Thyroid gland (tissue), 4 donors: Measurements from ENCODE around the gene APEX1. TPM values are rescaled to one million over a fixed set of nuclear protein-coding genes. Genes with fewer than 3 reads are reported as not detected.
A peak's percentile ranks its signal among the peaks of the same experiment; 100 is the strongest.
"Not testable (repeated sequence)": the region's sequence is repeated elsewhere in the genome, so short reads cannot be mapped to it uniquely, and the experiment has no call there.

ENCODE experiments used
- DNase-seq, 2 donors: peaks; one replicate each; pipeline ENCODE4 v3.0.0-alpha.2; 2019
- H3K27ac ChIP-seq, 3 donors: fragments of 200-600 bp; sonication (generic); 1 replicate in 2 of 3; 2 replicates in 1 of 3; pipeline ENCODE4 v1.5.1; 2016 to 2019; ENCODE audit warnings: mild to moderate bottlenecking in 1 of 3, moderate library complexity in 1 of 3
- H3K27me3 ChIP-seq: fragments of 200-600 bp; sonication (generic); one replicate; pipeline ENCODE4 v1.5.1; 2019
- H3K36me3 ChIP-seq, 2 donors: fragments of 200-600 bp; sonication (generic); one replicate each; pipeline ENCODE4 v1.5.1; 2016 to 2019
- H3K4me1 ChIP-seq, 2 donors: fragments of 200-600 bp; sonication (generic); one replicate each; pipeline ENCODE4 v1.5.1; 2017 to 2019
- H3K4me3 ChIP-seq, 3 donors: fragments of 200-600 bp; sonication (generic); replicated peaks in 1 of 3; 1 replicate in 2 of 3; 2 replicates in 1 of 3; pipeline ENCODE4 v1.5.1; 2016; ENCODE audit warnings: mild to moderate bottlenecking in 1 of 3
- H3K9me3 ChIP-seq: fragments of 200-600 bp; sonication (generic); one replicate; pipeline ENCODE4 v1.5.1; 2017
- CTCF ChIP-seq, 6 experiments: fragments of 200-600 bp in 3 of 6; fragments of 450-650 bp in 3 of 6; sonication (generic) in 3 of 6; IDR thresholded peaks; one replicate each; pipeline ENCODE4 v1.5.1; 2016 to 2019; ENCODE audit warnings: antibody characterized with exemption in 6 of 6, mild to moderate bottlenecking in 2 of 6, inconsistent platforms in 1 of 6, moderate library complexity in 1 of 6
- POLR2A ChIP-seq, 2 donors: fragments of 450-650 bp; IDR thresholded peaks; one replicate each; pipeline ENCODE4 v1.6.1; 2017; ENCODE audit warnings: antibody characterized with exemption in 2 of 2, mild to moderate bottlenecking in 2 of 2, moderate library complexity in 1 of 2
- WGBS, 2 donors: methylation state at CpG; one replicate each; pipeline ENCODE4 v1.1.5; 2017; 5-methylcytosine and 5-hydroxymethylcytosine counted together
- intact Hi-C: fragments of 100-400 bp; cut with DNase I; formaldehyde crosslinking; loops from one replicate; pipeline ENCODE4 v1.15.1; 2023
- small RNA-seq: library from RNA; depleted of rRNA; stranded (forward); fragments of <200 nt; gene quantifications from one replicate; pipeline ENCODE3, GENCODE V24; 2016
- total RNA-seq, 4 donors: library from RNA; depleted of rRNA; stranded (reverse); fragments of >200 nt; gene quantifications; one replicate each; pipeline ENCODE4 v1.2.3, GENCODE V29; 2016

APEX1 gene
- total RNA-seq, 4 donors from 2014 or later = 133 to 179 (median 142) TPM

- Histone ChIP-seq H3K36me3 (no peaks in the 10 kb centered on the region), H3K27me3 (no peaks in the 10 kb centered on the region), H3K4me3 (no peak overlapping the region), H3K27ac (no peak overlapping the region), H3K4me1 (no peaks in the 10 kb centered on the region), H3K9me3 (no peaks in the 10 kb centered on the region)
- DNase-seq = no peak
- no peak for TF ChIP-seq CTCF (IDR thresholded peaks at IDR 0.05)
- no peak for TF ChIP-seq POLR2A (IDR thresholded peaks at IDR 0.05)
- intact Hi-C loops = no loop called here
- WGBS, 2 donors = 63 to 70% methylated on average over 4 of the region's 4 CpGs
Observed at GRCh38 chr14:20499108-20499507, 44.1 kb downstream of the APEX1 start.

GRCh38 chr14:20499881-20500280 is 44.9 kb downstream of the APEX1 start:
- Histone ChIP-seq H3K27ac (no peak overlapping the region), H3K9me3 (no peaks in the 10 kb centered on the region), H3K36me3 (no peaks in the 10 kb centered on the region), H3K27me3 (no peaks in the 10 kb centered on the region), H3K4me3 (no peak overlapping the region), H3K4me1 (no peaks in the 10 kb centered on the region)
- no peak for DNase-seq
- WGBS, 2 donors = 87 to 91% methylated on average over 5 of the region's 5 CpGs
- TF ChIP-seq POLR2A (IDR thresholded peaks at IDR 0.05) = no peak
- TF ChIP-seq CTCF (IDR thresholded peaks at IDR 0.05) = no peak
- intact Hi-C loops = no loop called here

- DNase-seq = no peak
Observed at GRCh38 chr14:20501346-20501745, 46.3 kb downstream of the APEX1 start.

GRCh38 chr14:20503898-20504297 is 48.9 kb downstream of the APEX1 start:
- Histone ChIP-seq H3K9me3 (no peaks in the 10 kb centered on the region), H3K4me3 (no peak overlapping the region), H3K27me3 (no peaks in the 10 kb centered on the region), H3K27ac (no peak overlapping the region), H3K4me1 (no peaks in the 10 kb centered on the region), H3K36me3 (no peaks in the 10 kb centered on the region)
- 40 to 41% methylated on average over 6 of the region's 6 CpGs for WGBS, 2 donors
- TF ChIP-seq POLR2A (IDR thresholded peaks at IDR 0.05) (no peak), CTCF (IDR thresholded peaks at IDR 0.05) (no peak)
- no peak for DNase-seq
- intact Hi-C loops = no loop called here

More at GRCh38 chr14:20501346-20501745, 46.3 kb downstream of the APEX1 start:
- intact Hi-C loops = no loop called here
- no peaks in the 10 kb centered on the region for H3K27me3 ChIP-seq
- TF ChIP-seq CTCF (IDR thresholded peaks at IDR 0.05) = no peak
- no peak for TF ChIP-seq POLR2A (IDR thresholded peaks at IDR 0.05)
- no peak overlapping the region for H3K4me3 ChIP-seq
- WGBS, 2 donors = 93 to 98% methylated on average over 2 of the region's 2 CpGs
- H3K27ac ChIP-seq = no peak overlapping the region
- no peaks in the 10 kb centered on the region for H3K9me3 ChIP-seq
- no peaks in the 10 kb centered on the region for H3K4me1 ChIP-seq
- H3K36me3 ChIP-seq = no peaks in the 10 kb centered on the region

GRCh38 chr14:20506276-20506675 is 51.2 kb downstream of the APEX1 start:
- DNase-seq, H3K36me3 ChIP-seq, H3K27ac ChIP-seq, H3K4me3 ChIP-seq, intact Hi-C loops, H3K9me3 ChIP-seq, H3K27me3 ChIP-seq, H3K4me1 ChIP-seq: not testable (repeated sequence)
- no CpG with 5 or more reads among the region's 30 CpGs for WGBS, 2 donors

- H3K27me3 ChIP-seq, DNase-seq, H3K36me3 ChIP-seq, H3K27ac ChIP-seq, H3K4me1 ChIP-seq, H3K9me3 ChIP-seq, intact Hi-C loops, H3K4me3 ChIP-seq: not testable (repeated sequence)
- no CpG with 5 or more reads among the region's 30 CpGs for WGBS, 2 donors
Observed at GRCh38 chr14:20506752-20507151, 51.7 kb downstream of the APEX1 start.

Small RNA genes within 50 kb of the gene (small RNA-seq; reads per million reads assigned to genes)
- 2.6 reads per million, percentile 69 among the genes with 10 or more reads in this experiment for gene RNA5SP382

Other genes with a start within 250 kb of the APEX1 start
- gene OR11H6, start 231.5 kb upstream of the APEX1 start, total RNA-seq = not detected
- gene OR11H7, start 226.2 kb upstream of the APEX1 start, total RNA-seq = not detected
- gene OR11H4, start 215.9 kb upstream of the APEX1 start, total RNA-seq = not detected
- 10 to 100 TPM; 15.9 to 44.2 (median 19.2) TPM for gene TTC5, start 149.3 kb upstream of the APEX1 start, total RNA-seq
- gene CCNB1IP1, start 121.9 kb upstream of the APEX1 start, total RNA-seq = 100 to 1,000 TPM in 2 of 4 donors, 10 to 100 TPM in 2; 57.2 to 150 (median 92.9) TPM
- 10 to 100 TPM in 2 of 4 donors, 1 to 10 TPM in 2; 8.8 to 14.6 (median 9.7) TPM for gene PARP2, start 111.6 kb upstream of the APEX1 start, total RNA-seq
- gene TEP1, start 41.7 kb upstream of the APEX1 start, total RNA-seq = 10 to 100 TPM; 26.6 to 39.3 (median 29.7) TPM
- gene KLHL33, start 19.1 kb upstream of the APEX1 start, total RNA-seq = 1 to 10 TPM in 1 of 4 donors, under 1 TPM in 3; 0.27 to 2.0 (median 0.36) TPM
- 10 to 100 TPM; 56.7 to 88.8 (median 75.0) TPM for gene OSGEP, start 414 bp upstream of the APEX1 start, total RNA-seq
- gene PIP4P1, start 6.2 kb downstream of the APEX1 start, total RNA-seq = 10 to 100 TPM; 15.4 to 29.1 (median 23.1) TPM
- 10 to 100 TPM; 13.9 to 29.3 (median 18.7) TPM for gene PNP, start 14.2 kb downstream of the APEX1 start, total RNA-seq
- not detected for gene RNASE10, start 50.3 kb downstream of the APEX1 start, total RNA-seq
- not detected for gene RNASE9, start 105.8 kb downstream of the APEX1 start, total RNA-seq
- gene RNASE11, start 132.8 kb downstream of the APEX1 start, total RNA-seq = not detected
- not detected for gene RNASE12, start 136.2 kb downstream of the APEX1 start, total RNA-seq
- not detected for gene OR6S1, start 186.5 kb downstream of the APEX1 start, total RNA-seq
- gene RNASE4, start 229.3 kb downstream of the APEX1 start, total RNA-seq = 10 to 100 TPM; 15.5 to 58.9 (median 45.8) TPM
- gene ANG, start 233.5 kb downstream of the APEX1 start, total RNA-seq = 10 to 100 TPM in 1 of 4 donors, 1 to 10 TPM in 3; 2.8 to 17.6 (median 5.8) TPM